NCI-H2171 (cell line): ENCODE data around the gene SLC10A4.

ENCODE experiments used
- DNase-seq: peaks from one replicate; lab custom pipeline; 2025; lab: John Stamatoyannopoulos, UW

SLC10A4 gene

DNA sequence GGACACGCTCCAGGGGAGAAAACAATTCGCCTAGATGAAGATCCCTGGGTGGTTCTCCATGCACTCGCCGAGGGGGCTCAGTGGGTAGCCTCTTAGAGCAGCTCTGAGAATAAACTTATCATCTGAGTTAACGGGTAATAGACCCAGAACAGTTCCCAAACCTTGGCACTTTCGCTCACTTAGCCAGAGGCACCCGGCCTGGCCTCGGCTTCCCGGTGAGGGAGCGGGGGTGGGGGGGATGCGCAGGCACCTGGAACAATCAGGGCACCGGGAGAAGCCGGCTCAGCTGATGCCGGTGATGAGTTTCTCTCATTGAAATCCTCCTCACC, 6.5 kb downstream of the SLC10A4 start:
- DNase-seq: no peak

DNA sequence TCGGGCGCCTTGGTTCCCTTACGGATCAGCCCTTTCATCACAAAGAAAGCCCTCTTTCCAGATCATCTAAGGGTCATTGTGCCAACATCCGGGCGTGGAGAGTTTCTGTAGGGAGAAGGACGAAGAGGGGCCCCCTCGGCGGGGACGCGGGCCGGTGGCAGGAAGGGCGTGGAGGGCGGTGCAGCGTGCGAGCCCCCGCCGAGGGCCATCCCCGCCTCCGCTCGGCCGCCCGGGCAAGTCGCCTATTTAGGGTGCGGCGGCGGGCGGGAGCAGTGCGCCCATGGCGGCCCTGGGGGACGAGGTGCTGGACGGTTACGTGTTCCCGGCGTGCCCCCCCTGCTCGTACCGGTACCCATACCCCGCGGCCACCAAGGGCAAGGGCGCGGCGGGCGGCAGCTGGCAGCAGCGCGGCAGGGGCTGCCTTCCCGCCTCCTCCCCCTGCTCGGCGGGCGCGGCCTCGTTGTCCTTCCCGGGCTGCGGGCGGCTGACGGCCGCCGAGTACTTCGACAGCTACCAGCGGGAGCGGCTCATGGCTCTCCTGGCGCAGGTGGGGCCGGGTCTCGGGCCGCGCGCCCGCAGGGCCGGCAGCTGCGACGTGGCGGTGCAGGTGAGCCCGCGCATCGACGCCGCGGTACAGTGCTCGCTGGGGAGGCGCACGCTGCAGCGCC, 7.0 kb downstream of the SLC10A4 start, which contains the start of gene ZAR1:
TSS of gene ZAR1 (plus strand) at position 241 of the 668 bp plus-strand sequence. CDS start at position 281, 40 bp downstream.
- no peak for DNase-seq

DNA sequence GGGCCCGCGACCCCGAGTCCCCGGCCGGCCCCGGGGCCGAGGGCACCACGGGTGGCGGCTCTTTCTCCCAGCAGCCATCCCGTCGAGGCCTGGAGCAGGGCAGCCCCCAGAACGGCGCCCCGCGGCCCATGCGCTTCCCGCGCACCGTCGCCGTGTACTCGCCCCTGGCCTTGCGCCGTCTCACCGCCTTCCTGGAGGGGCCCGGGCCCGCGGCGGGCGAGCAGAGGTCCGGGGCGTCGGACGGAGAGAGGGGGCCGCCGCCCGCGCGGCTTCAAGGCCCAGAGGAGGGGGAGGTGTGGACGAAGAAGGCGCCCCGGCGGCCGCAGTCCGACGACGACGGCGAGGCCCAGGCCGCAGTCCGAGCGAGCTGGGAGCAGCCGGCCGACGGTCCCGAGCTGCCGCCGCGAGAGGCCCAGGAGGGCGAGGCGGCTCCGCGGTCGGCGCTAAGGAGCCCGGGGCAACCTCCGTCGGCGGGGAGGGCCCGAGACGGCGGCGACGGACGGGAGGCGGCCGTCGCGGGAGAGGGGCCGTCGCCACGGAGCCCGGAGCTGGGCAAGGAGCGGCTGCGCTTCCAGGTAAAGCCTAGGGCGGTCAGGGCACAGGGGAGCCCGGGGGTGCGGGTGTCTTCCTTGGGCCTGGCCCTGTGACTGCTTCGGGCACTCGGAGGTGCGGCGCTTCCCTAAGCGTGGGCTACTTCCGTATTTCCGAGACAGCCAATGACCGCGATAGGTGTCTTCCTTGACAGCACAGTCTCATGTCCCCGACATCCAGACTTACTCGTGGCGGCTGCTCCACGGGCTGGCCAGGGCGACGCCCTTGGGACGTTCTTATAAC, 7.8 kb downstream of the SLC10A4 start:
- no peak for DNase-seq

DNA sequence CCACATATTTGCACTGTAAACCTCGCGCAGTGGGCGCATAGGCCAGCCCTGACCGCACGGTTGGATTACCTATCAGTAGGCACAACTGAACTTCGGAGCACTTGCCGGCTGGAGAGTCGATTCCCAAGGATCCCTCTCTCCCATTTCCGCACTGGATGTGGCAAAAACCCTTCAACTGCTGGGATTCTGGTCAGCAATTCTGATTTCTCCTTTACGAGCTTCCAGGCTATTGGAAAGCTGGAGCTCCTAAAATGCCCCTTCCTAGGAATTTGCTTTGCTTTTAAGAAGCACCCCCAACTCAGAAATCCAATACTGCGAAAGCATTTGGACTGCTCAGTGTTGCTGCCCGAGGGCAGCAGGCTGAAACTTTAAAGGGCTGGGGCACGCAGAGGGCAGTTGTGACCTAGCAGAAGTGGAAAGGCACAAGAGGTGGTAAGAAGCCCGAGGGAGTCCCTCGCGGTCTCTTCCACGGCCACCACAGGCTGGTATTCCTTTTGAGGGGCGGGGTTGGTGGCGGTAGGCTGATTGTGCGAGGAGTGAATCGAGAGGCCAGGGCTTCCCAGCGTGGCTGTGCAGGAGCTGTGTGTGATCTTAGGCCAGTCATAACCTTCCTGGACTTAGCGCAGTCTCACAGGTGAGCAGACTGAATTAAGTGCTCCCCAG, 8.5 kb downstream of the SLC10A4 start:
- DNase-seq: no peak

DNA sequence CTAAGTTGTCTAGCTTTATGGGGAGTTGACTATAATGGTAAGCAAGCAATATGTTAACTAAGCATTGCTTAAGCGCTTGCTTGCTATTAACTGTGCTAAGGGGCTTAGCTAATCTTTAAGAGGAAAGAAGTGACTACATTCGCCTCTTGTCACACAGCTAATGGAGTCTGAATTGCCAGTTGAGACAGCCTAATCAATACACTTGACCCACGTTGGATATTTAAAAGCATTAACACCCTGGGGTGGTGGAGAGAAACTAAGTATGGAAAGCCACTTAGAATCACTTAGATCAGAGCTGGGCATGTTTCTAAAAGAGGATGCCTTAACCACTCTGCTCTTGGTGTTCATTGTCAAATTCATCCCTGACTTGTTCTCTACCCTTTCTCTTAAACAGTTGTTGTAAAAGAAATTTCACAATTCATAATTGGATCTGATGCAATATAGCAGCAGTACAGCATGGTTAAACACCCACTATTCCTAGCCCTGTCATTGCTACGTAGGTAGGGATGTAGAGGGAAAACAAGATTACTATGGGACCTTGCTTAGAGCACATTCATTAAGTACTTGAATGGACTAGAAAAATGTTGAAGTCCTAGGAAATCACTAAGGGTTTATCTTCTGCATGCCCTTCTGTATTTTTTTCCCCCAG, 10.4 kb downstream of the SLC10A4 start:
- no peak for DNase-seq

DNA sequence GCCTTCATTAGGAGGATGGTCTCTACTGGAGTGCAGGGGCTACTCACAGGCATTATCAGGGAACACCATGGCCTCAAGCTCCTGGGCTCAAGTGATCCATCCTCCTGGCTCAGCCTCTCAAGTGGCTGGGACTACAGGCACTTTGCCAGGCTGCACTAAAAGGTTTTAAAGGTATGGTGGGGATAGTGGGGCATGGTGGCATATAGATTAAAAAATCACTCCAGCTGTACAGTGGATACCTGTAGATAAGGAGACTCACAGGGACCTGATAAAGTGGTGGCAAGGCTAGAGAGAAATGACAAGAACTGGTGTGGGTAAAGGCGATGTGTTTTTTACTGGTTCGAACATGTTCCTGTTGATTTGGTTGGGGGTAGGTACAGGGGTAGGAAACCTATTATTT, 12.8 kb downstream of the SLC10A4 start:
- DNase-seq: no peak

DNA sequence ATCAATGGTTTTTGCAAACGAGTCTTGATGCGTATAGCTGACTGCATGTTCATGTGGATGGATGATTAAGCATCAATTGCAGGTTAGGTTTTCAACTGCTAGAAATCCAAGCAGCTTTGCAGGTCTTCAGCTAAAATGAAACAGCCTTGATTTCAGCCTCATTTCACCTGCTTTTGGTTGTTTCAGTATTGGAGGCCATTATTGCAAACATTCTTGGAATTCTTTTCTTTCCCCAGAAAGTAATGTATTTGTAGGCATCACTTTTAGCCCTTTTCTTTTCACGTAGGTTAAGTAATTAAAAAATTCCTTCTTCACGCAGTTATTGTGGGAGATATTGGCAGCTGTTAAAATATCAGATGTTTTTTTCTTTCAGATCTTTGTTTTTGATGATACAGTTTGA, 15.8 kb downstream of the SLC10A4 start:
- DNase-seq: no peak

DNA sequence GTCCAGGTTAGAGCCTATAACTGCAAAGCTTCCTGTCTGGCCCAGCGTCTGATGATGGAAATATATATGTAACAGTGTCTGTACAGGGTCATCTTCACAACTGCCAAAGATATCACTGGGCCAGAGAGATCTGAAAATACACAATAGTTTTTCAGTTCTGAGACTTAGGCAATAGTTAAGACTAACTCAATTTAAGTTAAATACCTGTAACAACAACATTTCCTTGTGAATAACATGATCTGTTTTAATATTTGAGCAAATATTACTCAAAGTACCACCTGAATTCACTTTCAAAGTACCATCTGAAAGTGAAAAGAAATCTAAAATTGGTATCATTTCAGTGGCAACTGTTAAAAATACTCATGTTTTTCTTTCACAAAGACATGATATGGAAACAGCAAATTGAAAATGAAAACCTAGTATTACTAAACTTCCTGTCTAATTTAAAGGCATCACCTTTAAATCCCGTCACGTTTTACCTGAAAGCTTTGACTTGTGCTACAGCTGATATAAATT, 16.5 kb downstream of the SLC10A4 start:
- no peak for DNase-seq

DNA sequence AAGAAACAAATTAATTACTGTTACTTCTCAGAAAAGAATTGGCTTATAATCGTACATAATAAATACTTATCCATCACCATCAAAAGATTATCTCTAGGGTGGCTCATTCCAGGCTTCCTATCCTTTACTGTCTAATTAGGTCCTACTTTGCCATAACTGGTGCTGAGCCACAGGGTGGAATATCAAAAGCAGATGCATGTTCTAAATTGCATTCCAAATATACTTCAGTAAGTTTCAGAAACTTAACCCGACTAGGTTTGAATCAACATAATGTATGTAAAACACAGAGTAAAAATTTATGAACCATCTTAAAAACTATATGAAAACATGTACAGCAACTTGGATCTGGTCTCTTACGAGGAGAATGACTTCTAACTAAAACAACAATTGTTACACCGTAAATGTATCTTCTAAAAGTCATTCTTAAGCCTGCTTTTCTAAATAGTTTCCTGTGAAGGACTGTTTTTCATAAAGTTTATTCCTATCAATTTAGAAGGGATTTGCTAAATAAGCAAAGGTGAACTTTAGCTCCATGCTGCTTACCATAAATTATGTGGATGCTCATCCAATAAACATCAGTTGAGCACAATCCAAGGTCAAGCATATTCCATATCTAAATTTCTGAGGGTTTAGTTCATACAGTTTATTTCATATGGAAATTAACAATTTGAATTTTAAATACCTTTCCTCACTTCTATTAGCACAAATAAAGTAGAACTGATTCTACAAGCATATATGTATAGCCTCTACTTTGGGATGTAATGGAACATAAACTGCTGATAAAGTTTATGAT, 20.3 kb downstream of the SLC10A4 start:
- DNase-seq: no peak

DNA sequence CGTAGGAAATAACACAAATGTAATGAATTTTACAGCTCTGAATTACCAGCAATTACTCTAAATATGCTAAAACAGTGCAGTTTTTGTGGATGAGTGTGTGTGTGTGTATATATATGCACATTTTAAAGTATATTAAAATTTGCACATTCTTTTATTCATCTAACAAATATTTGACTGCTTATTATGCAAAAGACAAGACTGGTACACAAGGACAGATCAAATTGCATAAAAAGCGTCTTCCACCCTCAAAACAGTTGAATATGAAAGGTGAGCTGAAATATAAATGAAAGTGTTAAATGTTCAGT, 20.8 kb downstream of the SLC10A4 start:
- DNase-seq: no peak

DNA sequence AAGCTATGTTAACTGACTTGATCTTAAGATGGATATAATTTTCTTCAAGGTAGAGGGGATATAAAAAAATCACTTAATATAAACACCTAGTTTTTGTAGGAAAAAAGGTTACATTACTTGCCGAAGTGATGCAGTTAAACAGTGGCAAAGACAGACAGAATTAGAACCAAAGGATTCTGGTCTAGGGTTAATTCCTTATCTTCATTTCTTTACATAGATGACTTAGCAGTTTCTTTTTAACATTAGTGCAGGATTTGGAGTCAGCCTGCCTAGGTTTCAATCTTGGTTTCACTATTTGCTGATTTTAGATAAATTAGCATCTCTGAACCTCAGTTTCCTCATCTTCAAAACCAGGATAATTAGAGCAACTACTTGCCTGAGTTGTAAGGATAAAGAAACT, 21.2 kb downstream of the SLC10A4 start:
- DNase-seq: no peak

DNA sequence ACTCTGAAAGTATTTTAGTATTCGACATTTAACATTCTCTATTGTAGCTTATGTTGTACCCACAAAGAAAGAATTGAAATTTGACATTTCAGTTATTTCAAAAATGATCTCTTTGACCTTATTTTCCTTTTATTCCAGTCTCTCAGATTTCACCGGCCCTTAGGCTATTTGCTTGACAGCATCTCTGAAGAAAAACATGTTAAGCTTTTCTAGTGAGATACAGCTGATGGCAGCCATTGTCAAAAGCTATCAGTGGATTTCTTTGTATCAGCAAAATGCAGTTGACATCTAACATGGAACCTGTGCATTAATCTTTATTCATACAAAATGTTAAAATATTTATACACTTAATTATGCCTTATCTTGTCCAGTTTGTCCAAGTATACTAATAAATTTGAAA, 23.6 kb downstream of the SLC10A4 start:
- no peak for DNase-seq

DNA sequence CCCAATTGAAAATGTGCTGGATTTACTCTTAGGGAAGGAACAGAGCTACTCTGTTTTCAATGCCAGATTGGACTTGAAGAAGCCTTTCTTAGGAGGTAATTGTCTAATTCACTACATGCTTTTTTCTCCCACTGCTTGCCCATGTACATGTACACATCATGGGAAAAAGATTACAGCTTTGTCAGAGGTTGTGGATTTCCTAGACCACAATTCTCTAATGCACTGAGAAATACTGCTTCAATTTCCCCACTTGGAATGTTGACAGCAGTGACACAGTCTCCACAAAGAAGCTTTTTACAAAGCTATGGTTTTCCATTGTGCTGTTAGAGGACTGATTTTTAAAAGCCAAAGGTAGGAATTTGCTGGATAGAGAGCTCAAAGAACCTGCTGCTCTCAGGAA, 26.4 kb downstream of the SLC10A4 start:
- no peak for DNase-seq

DNA sequence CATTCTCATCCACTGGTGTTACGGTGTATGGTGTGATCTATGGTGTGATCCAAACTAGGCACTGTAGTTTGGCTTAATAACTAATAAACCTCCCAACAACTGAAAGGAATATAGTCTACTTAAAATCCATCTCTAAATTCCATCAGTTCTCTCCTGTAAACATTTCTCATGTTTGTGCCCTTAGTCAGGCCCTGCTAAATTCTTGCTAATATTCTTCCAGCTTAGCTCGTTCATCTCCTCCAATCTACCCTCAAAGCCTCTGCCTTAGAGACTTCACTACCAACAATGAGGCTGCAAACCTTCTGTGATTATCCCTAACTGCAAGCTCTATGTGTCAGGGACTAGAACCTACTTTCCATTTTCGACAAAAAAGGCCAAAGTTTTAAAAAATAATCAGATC, 35.0 kb downstream of the SLC10A4 start:
- DNase-seq: no peak

DNA sequence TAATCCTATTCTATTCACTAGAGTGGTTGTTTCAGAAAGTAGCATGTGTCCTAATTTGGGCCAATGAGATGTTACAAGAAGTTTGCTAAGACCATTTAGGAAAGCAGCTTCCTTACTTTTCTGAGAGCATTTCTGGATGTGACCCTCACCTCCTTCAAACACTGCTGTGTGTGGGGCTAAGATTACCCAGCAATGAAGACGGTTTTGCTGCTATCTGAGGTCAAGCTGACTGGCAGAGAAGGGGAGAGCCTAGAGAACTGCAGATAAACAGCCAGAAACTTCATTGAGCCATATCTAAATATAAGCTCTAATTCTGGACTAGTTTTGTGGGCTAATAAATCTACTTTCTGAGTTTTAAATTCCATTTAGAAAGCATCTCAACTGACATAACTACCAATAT, 43.3 kb downstream of the SLC10A4 start:
- no peak for DNase-seq

DNA sequence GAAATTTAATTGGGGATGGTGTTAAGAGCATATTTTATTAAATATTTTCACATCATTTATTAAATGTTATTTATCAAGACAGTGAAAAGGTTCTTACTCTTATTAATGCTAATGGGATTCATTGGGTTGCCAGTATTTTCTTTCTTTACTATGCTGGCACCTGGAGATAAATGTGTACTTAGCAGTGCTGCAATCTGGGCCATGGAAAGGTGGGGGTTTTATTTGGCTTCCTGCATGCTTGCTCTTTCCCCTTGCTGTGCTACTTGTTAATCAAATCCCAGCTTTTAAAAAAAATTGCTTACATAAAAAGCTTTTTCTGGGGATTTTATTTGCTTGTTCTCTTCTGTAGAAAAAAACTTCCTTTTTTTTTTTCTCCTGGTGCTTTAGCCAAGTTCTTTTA, 55.2 kb downstream of the SLC10A4 start:
- DNase-seq: no peak
